ENCODE results near the gene ZMYND8.
"Not testable (repeated sequence)": the region's sequence is repeated elsewhere in the genome, so short reads cannot be mapped to it uniquely, and the experiment has no call there.

Gene ZMYND8

DNA sequence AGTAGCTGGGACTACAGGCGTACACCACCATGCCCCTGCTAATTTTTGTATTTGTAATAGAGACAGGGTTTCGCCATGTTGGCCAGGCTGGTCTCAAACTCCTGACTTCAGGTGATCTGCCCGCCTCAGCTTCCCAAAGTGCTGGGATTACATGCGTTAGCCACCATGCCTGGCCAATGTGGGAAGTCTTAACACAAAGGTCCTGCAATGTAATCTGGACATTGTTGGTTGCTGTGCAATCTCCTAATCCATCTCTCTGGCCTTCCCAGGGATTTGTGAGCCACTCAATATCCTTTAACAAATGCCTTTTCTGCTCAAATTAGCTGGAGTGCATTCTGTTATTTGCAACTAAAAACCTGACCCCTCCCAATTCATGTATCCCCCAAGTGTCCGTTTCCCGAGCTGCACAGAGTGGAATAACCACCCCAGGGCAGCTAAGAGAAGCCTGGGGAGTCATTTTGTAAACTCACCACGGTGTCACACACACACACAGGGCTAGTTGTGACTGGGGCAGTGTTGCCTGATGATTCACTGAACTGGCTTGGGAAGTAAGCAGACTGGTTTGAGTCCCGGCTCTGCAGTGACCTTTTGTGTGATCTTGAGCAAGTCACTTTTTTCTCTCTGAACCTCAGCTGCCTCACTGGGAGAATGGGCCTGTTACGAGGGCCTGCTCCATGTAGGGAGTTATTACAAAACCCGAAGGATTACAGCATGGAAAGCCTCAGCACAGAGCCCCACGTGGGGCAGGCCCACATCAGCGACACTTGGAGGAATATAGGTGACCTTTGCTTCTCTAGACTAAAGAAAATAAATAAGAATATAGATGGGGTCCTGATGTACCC is 152.3 kb downstream of the ZMYND8 start:
- DNase-seq (ENCODE audit: low read depth in 2 of 2) = no peak

DNA sequence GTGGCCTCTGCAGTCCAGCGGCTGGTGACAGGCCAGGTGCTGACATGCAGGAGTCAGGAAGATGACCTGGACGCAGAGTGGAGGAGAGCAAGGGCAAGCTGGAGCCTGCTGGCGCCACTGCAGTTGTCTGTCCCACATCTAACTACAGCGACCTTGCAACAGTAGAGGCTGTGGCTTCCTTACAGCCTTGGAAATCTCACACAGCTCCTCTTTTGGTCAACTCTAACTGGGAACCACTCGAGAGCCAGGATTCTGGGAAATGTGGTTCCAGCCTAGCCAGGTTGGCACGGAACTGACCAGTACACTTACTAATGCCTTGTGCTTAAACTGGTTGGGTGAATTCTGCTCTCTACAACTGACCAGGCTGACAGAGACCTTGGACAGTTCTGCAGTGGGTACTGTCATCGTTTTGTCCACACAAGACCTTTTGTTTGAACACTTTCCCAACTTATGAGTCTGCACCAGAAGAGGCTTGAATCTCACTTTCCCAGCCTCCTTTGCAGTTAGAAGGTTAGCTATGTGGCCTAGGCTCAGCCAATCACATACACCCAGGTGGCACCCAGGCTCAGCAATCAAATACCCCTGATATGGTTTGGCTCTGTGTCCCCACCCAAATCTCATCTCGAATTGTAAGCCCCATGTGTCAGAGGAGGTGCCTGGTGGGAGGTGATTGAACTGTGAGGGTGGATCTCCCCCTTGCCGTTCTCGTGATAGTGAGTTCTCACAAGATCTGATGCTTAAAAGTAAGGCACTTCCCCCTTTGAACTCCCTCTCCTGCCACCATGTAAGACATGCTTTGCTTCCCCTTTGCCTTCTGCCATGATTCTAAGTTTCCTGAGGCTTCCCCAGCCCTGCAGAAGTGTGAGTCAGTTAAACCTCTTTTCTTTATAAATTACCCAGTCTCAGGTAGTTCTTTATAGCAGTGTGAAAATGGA is 153.5 kb downstream of the ZMYND8 start:
- no peak for DNase-seq (ENCODE audit: low read depth in 2 of 2)

DNA sequence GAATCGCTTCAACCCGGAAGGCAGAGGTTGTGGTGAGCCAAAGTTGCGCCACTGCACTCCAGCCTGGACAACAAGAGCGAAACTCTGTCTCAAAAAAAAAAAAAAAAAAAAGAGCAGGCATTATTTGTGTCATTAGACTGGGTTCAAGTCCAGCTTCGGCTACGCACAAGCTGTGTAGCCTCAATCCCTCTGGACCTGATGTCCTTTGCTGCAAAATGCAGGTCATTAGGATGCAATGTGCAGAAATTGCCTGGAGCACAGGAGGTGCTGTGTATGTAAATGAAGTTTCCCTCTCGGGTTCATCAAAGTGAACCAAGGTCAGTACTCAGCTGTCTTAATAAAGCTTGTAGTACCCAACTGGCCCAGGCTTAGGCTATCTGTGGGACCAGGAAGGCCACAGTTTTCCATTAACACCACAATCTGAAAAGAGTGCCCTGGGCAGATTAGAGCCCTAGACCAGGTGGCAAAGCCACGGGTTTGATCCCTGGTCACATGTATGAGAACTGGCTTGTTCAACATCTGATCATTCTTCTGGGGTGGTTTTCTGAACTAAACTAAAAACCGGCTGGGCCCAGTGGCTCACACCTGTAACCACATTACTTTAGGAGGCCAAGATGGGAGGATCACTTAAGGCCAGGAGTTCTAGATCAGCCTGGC is 155.3 kb downstream of the ZMYND8 start:
- no peak for DNase-seq (ENCODE audit: low read depth in 2 of 2)

DNA sequence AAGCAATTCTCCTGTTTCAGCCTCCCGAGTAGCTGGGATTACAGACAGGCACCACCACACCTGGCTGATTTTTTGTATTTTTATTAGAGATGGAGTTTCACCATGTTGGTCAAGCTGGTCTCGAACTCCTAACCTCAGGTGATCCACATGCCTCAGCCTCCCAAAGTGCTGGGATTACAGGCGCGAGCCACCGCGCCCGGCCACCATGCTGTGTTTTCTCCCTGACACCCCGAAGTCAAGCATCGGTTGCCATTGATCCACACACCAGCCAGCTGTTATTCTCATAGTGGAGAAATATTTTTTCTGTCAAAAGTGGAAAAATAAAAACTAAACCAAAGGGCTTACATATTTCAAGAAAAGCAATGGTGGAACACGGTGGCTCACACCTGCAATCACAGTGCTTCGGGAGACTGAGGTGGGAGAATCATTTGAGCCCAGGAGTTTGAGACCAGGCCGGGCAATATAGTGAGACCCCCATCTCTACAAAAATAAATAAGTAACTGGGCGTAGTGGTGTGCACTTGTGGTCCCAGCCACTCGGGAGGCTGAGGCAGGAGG is 157.4 kb downstream of the ZMYND8 start:
- no peak for DNase-seq (ENCODE audit: low read depth in 2 of 2)

DNA sequence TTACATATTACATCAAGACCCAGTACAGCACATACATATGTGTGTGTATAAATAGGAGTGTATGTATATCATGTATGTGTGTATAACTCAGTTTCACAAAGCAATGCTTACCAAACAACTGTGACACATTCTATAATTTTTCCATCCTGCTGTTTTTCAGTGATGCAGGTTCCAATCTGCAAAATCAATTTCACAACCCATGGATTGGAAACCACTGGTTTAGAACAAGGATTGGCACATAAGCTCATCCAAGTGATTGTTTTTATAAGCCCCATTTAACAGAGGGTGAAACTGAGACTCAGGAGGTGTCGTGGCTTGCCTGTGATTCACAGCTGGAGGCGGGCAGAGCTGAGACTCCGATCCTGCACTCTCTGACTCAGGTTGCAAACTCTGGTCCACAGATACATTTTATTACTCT is 158.2 kb downstream of the ZMYND8 start:
- no peak for DNase-seq (ENCODE audit: low read depth in 2 of 2)

DNA sequence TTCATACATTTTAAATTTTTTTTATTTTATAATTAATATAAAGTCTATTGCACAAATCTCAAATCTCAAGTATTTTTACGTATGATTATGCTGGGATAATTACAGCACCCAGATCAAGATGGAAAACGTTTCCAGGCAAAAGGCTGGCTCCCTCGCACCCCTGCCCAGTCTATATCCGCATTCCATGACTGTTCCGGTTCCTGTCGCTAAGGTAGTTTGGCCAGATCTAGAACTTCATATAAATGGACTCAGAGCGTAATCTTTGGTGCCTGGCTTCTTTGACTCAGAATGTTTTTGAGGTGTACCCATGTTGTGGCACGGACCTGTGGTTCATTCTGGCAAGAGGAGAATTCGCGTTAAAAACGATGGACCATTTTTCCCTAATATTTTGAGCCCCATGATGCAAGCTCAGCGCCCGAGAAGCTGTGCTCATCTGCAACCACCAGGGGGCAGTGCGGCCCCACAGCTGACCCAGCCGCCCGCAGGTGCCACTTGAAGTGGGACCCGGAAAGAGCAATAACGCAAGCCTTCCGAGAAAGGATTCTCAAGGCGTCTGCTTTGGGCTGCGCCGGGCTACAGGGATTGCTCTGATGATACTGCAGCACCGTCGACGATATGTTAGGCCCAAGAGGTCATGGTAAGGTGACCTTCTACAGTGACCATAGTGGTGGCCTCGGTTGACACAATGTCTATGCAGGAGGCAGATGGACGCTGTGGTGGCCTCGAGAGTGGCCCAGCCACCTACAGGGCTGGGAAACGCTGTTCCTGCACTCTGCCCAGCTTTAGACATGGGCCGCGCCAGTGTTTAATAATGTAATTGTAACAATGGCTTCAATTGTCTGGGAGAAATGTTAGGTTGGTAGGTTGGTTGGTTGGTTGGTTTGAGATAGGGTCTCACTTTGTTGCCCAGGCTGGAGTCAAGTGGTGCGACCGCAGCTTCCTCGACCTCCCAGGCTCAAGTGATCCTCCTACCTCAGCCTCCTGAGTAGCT is 160.1 kb downstream of the ZMYND8 start:
- peak; percentile 16 to 35 for DNase-seq (ENCODE audit: low read depth in 2 of 2)

DNA sequence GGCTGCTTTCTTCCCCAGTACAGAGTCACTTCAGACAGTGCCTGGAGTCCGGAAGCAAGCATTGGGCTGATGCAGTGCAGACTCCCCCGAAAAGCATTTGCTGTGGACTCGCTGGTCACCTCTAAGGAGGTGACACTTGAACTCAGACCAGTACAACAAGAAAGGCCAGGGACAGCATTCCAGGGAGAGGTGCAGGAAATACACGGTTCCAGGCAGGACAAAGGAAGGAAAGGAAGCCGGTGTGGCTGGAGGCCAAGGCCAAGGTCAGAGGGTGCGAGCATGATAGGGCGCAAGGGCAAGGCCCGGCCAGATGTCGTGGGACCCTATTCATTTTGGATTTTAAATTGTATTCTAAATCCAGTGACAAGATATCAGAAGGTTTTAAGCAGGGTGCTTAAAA is 160.9 kb downstream of the ZMYND8 start:
- DNase-seq (ENCODE audit: low read depth in 2 of 2) = no peak

DNA sequence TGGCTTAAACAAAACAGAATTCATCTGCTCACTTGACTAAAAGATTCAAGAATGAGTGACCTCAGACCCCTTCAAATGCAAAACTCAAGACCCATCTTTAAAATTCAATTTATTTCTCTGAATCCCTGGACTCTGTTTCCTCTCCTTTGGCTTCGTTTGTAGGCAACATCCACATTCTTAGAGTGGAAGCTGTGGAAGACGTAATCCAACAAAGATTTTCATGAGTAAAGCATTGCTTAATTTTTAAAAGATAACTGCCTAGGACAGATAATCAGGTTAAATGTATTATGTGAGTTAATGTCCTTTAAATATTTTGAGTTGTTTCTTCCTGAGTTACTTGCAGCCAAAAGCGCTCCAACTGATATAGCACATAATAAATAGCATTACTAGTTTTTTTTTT is 164.5 kb downstream of the ZMYND8 start:
- DNase-seq (ENCODE audit: low read depth in 2 of 2) = no peak

DNA sequence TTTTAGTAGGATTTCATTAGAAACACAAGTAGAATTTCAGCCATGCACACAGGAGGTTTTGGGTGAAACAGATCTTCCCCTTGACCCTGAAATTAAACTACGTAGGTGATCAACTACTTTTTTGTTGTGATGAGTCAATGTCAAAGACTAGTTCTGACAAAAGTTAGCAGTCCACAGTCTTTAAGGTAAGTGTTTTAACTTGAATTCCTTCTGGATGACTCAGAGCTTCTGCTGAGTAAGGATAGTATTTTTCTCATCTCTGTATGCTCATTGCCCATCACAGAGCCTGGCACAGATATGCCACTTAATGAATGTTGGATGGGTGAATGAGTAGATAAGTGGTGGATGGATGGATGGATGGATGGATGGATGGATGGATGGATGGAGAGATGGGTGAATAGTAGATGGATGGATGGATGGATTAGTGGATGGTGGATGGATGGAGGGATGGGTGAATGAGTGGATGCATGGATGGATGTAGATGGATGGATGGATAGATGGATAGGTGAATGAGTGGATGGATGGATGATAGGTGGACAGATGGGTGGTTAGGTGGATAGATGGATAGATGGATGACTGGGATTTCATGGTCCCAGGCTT is 165.3 kb downstream of the ZMYND8 start:
- DNase-seq (ENCODE audit: low read depth in 2 of 2) = no peak

DNA sequence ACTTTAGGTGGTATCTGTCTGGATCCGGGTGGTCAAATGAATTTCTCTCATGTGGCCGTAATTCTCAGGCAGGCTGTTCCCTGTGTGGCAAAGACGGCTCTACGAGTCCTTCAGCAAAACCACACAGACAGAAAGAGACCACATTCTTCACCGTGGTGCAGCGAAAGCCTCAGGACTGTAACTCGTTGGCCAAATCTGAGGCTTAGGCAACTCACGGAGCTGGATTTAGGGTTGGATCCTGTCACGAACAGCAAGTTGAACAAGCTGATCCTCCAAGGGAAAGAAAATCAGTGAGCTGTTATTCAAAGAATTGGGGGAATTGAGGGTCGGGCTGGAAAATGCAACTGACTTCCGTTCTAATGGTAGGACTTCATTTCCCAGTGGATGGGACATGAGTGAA is 167.4 kb downstream of the ZMYND8 start:
- DNase-seq (ENCODE audit: low read depth in 2 of 2) = no peak

DNA sequence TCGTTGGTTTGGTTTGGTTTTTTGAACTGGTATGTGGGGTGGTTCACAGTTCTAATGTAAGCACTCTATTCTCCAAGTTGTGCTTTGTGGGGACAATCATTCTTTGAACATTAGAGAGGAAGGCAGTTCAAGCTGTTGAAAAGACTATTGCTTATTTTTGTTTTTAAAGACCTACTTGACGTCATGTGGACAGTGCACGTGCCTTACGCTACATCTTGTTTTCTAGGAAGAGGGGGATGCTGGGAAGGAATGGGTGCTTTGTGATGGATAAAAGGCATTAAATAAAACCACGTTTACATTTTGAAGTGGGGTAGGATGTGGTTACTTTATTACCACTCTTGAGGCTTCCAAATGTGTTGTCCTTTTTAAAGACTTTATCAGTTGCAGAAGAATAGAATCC is 168.0 kb downstream of the ZMYND8 start:
- no peak for DNase-seq (ENCODE audit: low read depth in 2 of 2)

DNA sequence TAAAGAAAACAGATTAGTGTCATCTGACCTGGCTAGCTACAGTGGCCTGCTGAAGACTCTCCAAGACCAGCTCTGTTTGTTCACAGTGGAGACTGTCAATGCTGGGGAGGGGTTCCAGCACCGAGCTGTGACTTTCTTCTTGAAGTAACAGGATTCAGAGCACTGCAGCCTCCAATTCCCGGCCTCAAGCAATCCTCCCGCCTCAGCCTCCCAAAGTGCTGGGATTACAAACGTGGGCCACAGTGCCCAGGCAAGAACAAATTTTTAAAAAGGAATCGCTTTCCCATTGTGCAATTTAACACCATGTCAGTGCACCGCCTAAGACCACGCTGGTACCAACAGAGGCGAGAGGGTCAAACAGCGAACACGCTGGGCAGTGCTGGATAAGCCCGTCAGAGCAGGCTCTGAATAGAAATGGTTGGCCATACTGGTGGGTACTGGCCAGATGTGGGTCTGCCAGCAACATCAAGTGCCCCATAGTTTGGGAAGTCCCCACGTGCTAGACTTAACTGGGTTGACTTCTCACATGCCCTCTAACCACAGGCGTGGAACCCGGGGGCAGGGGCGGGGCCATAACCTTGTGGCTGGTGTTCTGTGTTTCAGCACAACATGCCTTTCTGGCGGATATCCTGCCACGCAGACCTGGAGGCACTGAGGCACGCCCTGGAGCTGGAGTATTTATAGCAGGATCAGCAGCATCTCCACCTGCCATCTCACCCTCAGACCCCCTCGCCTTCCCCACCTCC is 168.9 kb downstream of the ZMYND8 start:
- DNase-seq (ENCODE audit: low read depth in 2 of 2) = no peak

DNA sequence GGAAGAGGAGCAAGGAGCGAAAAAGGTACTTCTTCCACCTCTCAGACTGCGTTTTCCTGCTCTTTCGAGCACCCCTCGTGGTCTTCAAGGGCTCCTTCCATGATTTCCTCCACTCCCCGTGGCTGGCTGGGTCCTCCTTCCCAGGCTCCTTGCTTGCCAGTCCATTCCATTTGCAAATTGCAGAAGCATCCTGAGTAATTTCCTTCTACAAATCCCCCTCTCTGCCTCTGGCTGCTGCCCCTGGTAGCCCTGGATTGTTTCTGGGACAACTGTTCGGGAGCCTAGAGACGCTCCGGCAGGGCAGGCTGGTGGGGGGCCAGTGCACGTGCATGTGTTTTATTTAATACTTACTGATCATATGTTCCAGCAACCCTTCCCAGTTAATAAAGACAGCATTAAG is 173.1 kb downstream of the ZMYND8 start:
- no peak for DNase-seq (ENCODE audit: low read depth in 2 of 2)

DNA sequence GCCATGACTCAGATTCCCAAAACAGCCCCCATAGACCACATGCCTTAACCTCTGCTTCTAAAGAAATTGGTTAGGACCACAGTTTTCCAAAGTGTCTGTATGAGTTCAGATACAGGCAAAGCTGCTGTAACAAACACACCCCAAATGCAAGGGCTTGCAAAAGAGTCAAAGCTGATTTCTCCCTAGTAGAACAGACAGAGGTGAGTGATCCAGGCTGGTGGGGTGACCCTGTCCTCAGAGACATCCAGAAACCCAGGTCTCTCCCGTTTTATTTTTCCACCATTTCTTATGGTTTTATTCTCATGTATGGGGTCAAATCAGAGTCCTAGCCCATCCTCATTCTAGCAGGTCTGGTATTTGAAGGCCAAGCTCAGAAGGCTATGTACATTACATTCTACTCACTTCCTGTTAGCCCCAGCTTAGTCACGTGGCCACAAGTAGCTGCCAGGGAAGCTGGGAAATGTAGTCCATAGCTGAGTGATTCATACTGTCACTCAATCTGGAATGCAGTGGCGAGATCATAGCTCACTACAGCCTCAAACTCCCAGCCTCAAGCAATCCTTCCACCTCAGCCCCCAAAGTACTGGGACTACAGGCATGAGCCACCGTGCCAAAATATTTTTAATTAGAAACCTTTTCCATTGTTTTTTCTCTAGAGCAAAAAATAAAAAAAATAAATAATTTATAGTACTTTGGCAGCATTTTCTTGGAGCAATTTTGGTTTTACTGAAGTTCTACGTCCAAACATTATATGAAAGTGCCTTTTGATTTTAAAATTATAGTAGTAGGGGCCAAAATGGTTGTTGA is 175.2 kb downstream of the ZMYND8 start:
- DNase-seq (ENCODE audit: low read depth in 2 of 2) = no peak

DNA sequence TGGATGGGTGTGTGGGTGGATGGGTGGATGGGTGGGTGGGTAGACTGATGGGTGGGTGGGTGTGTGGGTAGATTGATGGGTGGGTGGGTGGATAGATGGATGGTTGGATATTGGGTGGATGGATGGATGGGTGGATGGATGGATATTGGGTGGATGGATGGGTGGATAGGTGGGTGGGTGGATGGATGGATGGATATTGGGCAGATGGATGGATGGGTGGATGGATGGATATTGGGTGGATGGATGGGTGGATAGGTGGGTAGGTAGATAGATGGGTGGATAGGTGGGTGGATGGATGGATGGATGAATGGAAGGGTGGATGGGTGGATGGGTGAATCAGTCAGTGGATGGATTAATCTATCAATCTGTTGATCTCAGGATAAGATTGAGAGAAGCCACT is 177.2 kb downstream of the ZMYND8 start:
- no peak for DNase-seq (ENCODE audit: low read depth in 2 of 2)

DNA sequence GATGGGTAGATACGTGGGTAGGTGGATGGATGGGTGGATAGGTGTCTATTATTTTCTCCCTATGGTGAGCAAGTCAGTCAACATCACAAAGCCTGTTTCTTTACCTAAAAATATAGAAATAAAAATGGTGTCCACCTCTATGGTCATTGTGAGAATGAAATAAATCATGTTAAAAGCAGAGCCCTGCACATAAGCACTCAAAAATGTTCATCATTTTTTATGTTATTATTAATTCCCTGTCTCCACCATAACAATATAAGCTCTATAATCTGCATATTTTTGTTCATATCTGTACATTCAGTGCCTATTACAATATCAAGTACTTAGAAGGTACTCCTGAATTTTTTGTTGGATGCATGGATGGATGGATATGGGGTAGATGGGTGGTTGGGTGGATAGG is 177.6 kb downstream of the ZMYND8 start:
- no peak for DNase-seq (ENCODE audit: low read depth in 2 of 2)

DNA sequence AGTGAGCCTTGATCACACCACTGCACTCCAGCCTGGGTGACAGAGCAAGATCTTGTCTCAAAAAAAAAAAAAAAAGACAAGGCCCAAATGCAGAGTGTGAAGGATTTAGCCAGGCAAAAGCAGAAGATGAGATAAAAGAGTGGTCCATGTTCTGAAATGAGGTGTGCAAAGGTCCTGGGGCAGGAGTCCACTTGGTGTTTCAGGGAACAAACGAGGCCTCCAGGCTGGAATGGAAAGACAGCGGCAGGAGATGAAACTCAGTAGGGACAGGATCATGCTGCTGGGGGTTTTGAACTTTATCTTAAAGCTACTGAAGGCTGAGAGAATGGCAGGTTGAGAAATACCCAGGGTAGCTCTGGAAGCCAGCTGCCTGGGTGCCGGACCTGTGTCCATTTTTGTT is 178.2 kb downstream of the ZMYND8 start:
- DNase-seq (ENCODE audit: low read depth in 2 of 2) = no peak

DNA sequence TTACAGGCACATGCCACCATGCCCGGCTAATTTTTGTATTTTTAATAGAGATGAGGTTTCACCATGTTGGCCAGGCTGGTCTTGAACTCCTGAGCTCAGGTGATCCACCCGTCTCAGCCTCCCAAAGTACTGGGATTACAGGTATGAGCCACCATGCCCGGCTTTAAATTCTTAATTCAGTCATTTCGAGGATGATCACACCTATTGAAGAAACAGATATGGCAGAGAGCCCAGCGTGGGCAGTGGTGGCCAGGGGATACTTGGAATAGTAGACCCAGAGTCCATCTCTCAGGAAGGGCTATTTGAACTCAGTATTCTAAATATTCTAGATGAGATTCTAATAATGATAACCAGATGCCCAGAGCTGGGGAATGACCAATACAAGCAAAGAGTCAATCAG is 180.3 kb downstream of the ZMYND8 start:
- not testable (repeated sequence) for DNase-seq (ENCODE audit: low read depth in 2 of 2)

DNA sequence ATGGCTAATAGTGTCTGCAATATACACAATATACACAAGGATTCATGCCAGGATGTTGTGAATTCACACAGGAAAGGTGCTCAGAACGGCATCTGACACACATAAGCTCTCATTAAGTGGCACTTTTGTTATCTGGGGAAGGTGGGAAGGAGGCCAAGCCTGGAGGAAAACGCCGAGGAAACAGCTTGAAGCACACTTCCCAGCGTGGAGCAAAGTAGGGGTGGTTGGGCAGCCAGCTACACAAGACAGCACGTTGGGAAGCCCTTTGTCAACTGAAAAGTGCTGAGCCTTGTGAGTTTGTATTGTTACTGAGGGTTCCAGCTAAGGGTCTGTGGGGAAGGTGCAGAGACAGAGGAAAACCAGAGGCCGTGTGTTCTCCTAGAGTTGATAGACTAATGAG is 181.0 kb downstream of the ZMYND8 start:
- DNase-seq (ENCODE audit: low read depth in 2 of 2) = no peak

Data from activated CD8-positive, alpha-beta memory T cell treated with anti-CD3 and anti-CD28 coated beads for 4 hours (primary cell).